K562 (cell line): ENCODE results near the gene SLC26A2. TPM values are rescaled to one million over a fixed set of nuclear protein-coding genes. Genes with fewer than 3 reads are reported as not detected.

Experiments used
- ATAC-seq: fragments of 200-7000 bp; cut with Tn5 transposase; 3 replicates; pipeline ENCODE4 v1.9.1; 2020; ENCODE audit warnings: moderate library complexity
- BruUV-seq: library from RNA; stranded (reverse); fragments of 400-500 nt; replicated peaks from 2 replicates; lab custom pipeline; 2021; lab: Mats Ljungman, UMichigan
- CTCF ChIA-PET: fragments of 300-600 bp; formaldehyde crosslinking; extraction: SDS; loops from one replicate; lab custom pipeline; 2021; ENCODE audit warnings: low intra/inter-chr PET ratio; lab: Yijun Ruan, JAX
- POLR2A ChIA-PET: fragments of 300-600, 350-650 bp; sonication (Branson Sonifier 250); formaldehyde crosslinking; extraction: SDS; loops from one replicate; lab custom pipeline; 2021; ENCODE audit warnings: antibody characterized with exemption, inconsistent platforms; lab: Yijun Ruan, JAX
- DNase-seq, 4 experiments: peaks; one replicate each; pipeline versions ENCODE4 v3.0.0 to v3.0.0-alpha.2; 2011 to 2018; ENCODE audit warnings: low spot score in 3 of 4, mixed read lengths in 3 of 4; ENCODE audit errors: extremely low read depth in 1 of 4
- FAIRE-seq: peaks from 2 replicates; lab custom pipeline; 2011; peaks lifted over from hg19 to GRCh38; lab: Jason Lieb, UNC
- H2AFZ ChIP-seq: 2 replicates; pipeline ENCODE4 v1.6.0; 2011; ENCODE audit warnings: low read depth, low read length, control low read depth, inconsistent platforms
- H3K27ac ChIP-seq: fragments of 200-600 bp; 3 replicates; pipeline ENCODE4 v1.8.0; 2011; ENCODE audit warnings: low read depth, mild to moderate bottlenecking, control low read depth, inconsistent platforms, low read length, moderate library complexity, mixed read lengths; ENCODE audit errors: extremely low read depth
- H3K27me3 ChIP-seq, 2 experiments: fragments of 300-600 bp in 1 of 2; 2 replicates in 1 of 2; 3 replicates in 1 of 2; pipeline versions ENCODE4 v1.6.0 to v1.8.0; 2011; ENCODE audit warnings: inconsistent platforms in 2 of 2, low read length in 2 of 2, mild to moderate bottlenecking in 1 of 2, mixed read lengths in 1 of 2, moderate library complexity in 1 of 2; ENCODE audit not compliant: control insufficient read depth in 2 of 2, insufficient read depth in 2 of 2
- H3K36me3 ChIP-seq: fragments of 300-600 bp; 3 replicates; pipeline ENCODE4 v1.8.0; 2011; ENCODE audit warnings: mild to moderate bottlenecking, low read length, inconsistent platforms; ENCODE audit not compliant: control insufficient read depth, insufficient read depth
- H3K4me1 ChIP-seq, 2 experiments: fragments of 200-600 bp in 1 of 2; replicated peaks in 1 of 2; 2 replicates in 1 of 2; 3 replicates in 1 of 2; pipeline versions ENCODE4 v1.5.1 to v1.8.0; 2011; ENCODE audit warnings: inconsistent platforms in 2 of 2, low read length in 2 of 2, mild to moderate bottlenecking in 1 of 2, mixed read lengths in 1 of 2, moderate library complexity in 1 of 2; ENCODE audit not compliant: control insufficient read depth in 2 of 2, insufficient read depth in 2 of 2
- H3K4me2 ChIP-seq: 2 replicates; pipeline ENCODE4 v1.6.1; 2011; ENCODE audit warnings: low read length, control low read depth, inconsistent platforms, mixed read lengths; ENCODE audit not compliant: insufficient read depth
- H3K4me3 ChIP-seq: fragments of 200-600 bp; sonication (generic), shearing (Covaris generic); 2 replicates; pipeline ENCODE4 v1.5.1; 2016; ENCODE audit warnings: control low read depth, inconsistent platforms
- H3K79me2 ChIP-seq: fragments of 200-600 bp; 3 replicates; pipeline ENCODE4 v1.8.0; 2011; ENCODE audit warnings: low read length, inconsistent platforms; ENCODE audit not compliant: control insufficient read depth, insufficient read depth
- H3K9ac ChIP-seq, 2 experiments: 2 replicates each; pipeline versions ENCODE4 v1.6.0 to v1.6.1; 2011; ENCODE audit warnings: low read depth in 2 of 2, low read length in 2 of 2, control low read depth in 1 of 2, inconsistent platforms in 1 of 2, mild to moderate bottlenecking in 1 of 2, mixed read lengths in 1 of 2; ENCODE audit not compliant: insufficient read depth in 1 of 2
- H3K9me1 ChIP-seq: one replicate; pipeline ENCODE4 v1.6.0; 2011; ENCODE audit warnings: inconsistent platforms, mild to moderate bottlenecking, low read length, moderate library complexity; ENCODE audit not compliant: control insufficient read depth, insufficient read depth
- H3K9me3 ChIP-seq: replicated peaks from 2 replicates; pipeline ENCODE4 v1.5.1; 2011; ENCODE audit warnings: low read depth, low read length, inconsistent platforms; ENCODE audit not compliant: control insufficient read depth, insufficient read depth
- H4K20me1 ChIP-seq: replicated peaks from 2 replicates; pipeline ENCODE4 v1.6.1; 2011; ENCODE audit warnings: low read length, inconsistent platforms, mixed read lengths; ENCODE audit not compliant: control insufficient read depth, insufficient read depth
- ATF4 ChIP-seq: fragments of 450-650 bp; formaldehyde crosslinking; IDR thresholded peaks from 2 replicates; pipeline ENCODE4 v1.4.0; 2022; ENCODE audit warnings: mild to moderate bottlenecking, moderate library complexity
- C11orf30 ChIP-seq: fragments of 450-650 bp; IDR thresholded peaks from 2 replicates; pipeline ENCODE4 v1.6.1; 2016; ENCODE audit warnings: low read depth, mild to moderate bottlenecking
- CEBPB ChIP-seq: fragments of 450-650 bp; IDR thresholded peaks from 2 replicates; pipeline ENCODE4 v1.6.1; 2016; ENCODE audit warnings: missing genetic modification characterization, missing compliant biosample characterization
- CGGBP1 ChIP-seq: fragments of 250-450 bp; sonication (Bioruptor Pico); IDR thresholded peaks from 2 replicates; pipeline ENCODE4 v1.9.0; 2021; ENCODE audit warnings: mild to moderate bottlenecking
- ELF1 ChIP-seq: fragments of 200-800 bp; sonication (Bioruptor generic); IDR thresholded peaks from 2 replicates; pipeline ENCODE4 v1.6.1; 2016; ENCODE audit warnings: missing genetic modification characterization, missing compliant biosample characterization
- KHSRP ChIP-seq: fragments of 450-650 bp; IDR thresholded peaks from 2 replicates; pipeline ENCODE4 v1.6.1; 2017
- MAFG ChIP-seq: fragments of 450-650 bp; conservative IDR thresholded peaks from 2 replicates; pipeline ENCODE4 v1.6.1; 2016; ENCODE audit warnings: missing genetic modification characterization, missing compliant biosample characterization
- PHTF2 ChIP-seq: fragments of 250-450 bp; sonication (Bioruptor Pico); IDR thresholded peaks from 2 replicates; pipeline ENCODE4 v1.5.0; 2021; ENCODE audit warnings: mild to moderate bottlenecking
- POLR3G ChIP-seq: IDR thresholded peaks from 2 replicates; pipeline ENCODE4 v1.6.1; 2011; ENCODE audit not compliant: insufficient read length, insufficient replicate concordance; ENCODE audit errors: extremely low read depth
- PYGO2 ChIP-seq: fragments of 450-650 bp; IDR thresholded peaks from 2 replicates; pipeline ENCODE4 v1.6.1; 2016; ENCODE audit warnings: mild to moderate bottlenecking, missing genetic modification characterization, moderate library complexity, missing compliant biosample characterization
- TAF15 ChIP-seq: fragments of 200-400 bp; formaldehyde crosslinking; IDR thresholded peaks from 2 replicates; pipeline ENCODE4 v1.6.1; 2017; ENCODE audit warnings: mild to moderate bottlenecking, low read depth, low read length, moderate library complexity
- ZBTB49 ChIP-seq: sonication (generic); formaldehyde crosslinking; IDR thresholded peaks from 2 replicates; pipeline ENCODE4 v1.8.0; 2022; ENCODE audit warnings: missing genetic modification reagents, mild to moderate bottlenecking, borderline replicate concordance
- ZC3H4 ChIP-seq: sonication (generic); formaldehyde crosslinking; IDR thresholded peaks from 2 replicates; pipeline ENCODE4 v1.9.0; 2021; ENCODE audit warnings: missing genetic modification reagents, borderline replicate concordance
- ZNF717 ChIP-seq: fragments of 250-450 bp; sonication (Bioruptor Pico); IDR thresholded peaks from 2 replicates; pipeline ENCODE4 v1.5.0; 2021
- WGBS: fragments of 100-300 bp; shearing (Covaris generic); methylation state at CpG from one replicate; pipeline ENCODE4 v1.1.6; 2016; ENCODE audit warnings: low coverage, mixed read lengths; ENCODE audit not compliant: insufficient coverage; ENCODE audit errors: missing lambda C conversion rate; 5-methylcytosine and 5-hydroxymethylcytosine counted together
- in situ Hi-C: fragments of 300-500 bp; cut with MboI; formaldehyde crosslinking; loops from 4 replicates; pipeline ENCODE4 v1.15.0; 2018; ENCODE audit warnings: inconsistent platforms, mixed read lengths
- intact Hi-C: fragments of 100-400 bp; cut with micrococcal nuclease; formaldehyde crosslinking; loops from 2 replicates; pipeline ENCODE4 v1.14.2; 2022
- polyA plus RNA-seq, 8 experiments: library from polyadenylated mRNA; depleted of rRNA in 4 of 8; stranded (reverse) in 5 of 8; unstranded in 3 of 8; fragments of >200 nt; fragmentation: Nextera tagmentation in 2 of 8; fragmentation: Illumina TruSeq in 1 of 8; extraction: Ambion mirVana in 2 of 8; extraction: Trizol in 1 of 8; gene quantifications; 2 replicates each; pipeline versions ENCODE4 v1.2.1 to v1.2.3, GENCODE V29; 2011 to 2014; ENCODE audit warnings: inconsistent platforms in 1 of 8, missing spikeins in 1 of 8
- total RNA-seq, 7 experiments: library from RNA; depleted of rRNA in 6 of 7; stranded (reverse); fragments of >200 nt in 6 of 7; fragmentation: Illumina TruSeq in 2 of 7; extraction: Trizol in 2 of 7; gene quantifications; 2 replicates each; pipeline versions ENCODE4 v1.2.1 to v1.2.3, GENCODE V29; 2011 to 2021; ENCODE audit warnings: low replicate concordance in 1 of 7

SLC26A2 gene
- total and polyA plus RNA-seq, 9 of the 15 experiments (the other 6 are each of a cell fraction or from before 2014, with no cell fraction given): 1.1 to 6.3 (median 3.6) TPM

DNA sequence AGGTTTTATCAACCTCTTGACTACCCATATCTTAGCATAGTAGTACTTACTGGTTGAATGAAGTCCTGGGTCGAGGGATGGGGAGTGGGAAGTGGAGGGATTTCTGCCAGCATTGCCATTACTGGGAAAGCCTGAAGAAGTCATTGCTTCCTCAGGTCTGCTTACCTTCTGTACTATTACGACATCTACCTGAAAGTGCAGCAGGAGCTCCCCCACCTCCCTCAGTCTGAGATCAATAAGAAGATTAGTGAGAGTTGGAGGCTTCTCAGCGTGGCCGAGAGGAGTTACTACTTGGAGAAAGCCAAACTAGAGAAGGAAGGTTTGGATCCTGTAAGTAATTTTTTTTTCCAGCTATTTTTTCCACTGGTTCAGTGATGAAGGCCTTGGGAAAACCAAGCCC lies 45.8 kb downstream of the SLC26A2 start:
- Histone ChIP-seq H3K9me1 (no peaks in the 10 kb centered on the region), H3K9ac (no peak overlapping the region)
- no peak for FAIRE-seq
- TF ChIP-seq ELF1 (no peak), CEBPB (tag) (peak; percentile 25; the same call in 1 of the 2 replicates), PHTF2 (CRISPR knock-in tag) (no peak)
- TF ChIP-seq, all 486 proteins: peak for 1
- Histone ChIP-seq H3K4me1 (peaks cover 0 to 17% of the 10 kb centered on the region in 2 experiments; a peak in 3 of 5 replicates), H3K27me3 (no peaks in the 10 kb centered on the region), H3K79me2 (peaks cover 55% of the 10 kb centered on the region), H3K27ac (no peak overlapping the region), H3K4me2 (no peak overlapping the region), H3K4me3 (no peak overlapping the region), H3K36me3 (peaks cover 89% of the 10 kb centered on the region), H4K20me1 (peaks cover 19% of the 10 kb centered on the region; the same call in 1 of the 2 replicates), H3K9me3 (no peaks in the 10 kb centered on the region), H2AFZ (no peak overlapping the region)
- ATAC-seq (no peak), DNase-seq (no peak)
- intact Hi-C loops: no loop called here
- WGBS: 74% methylated on average over 4 of the region's 4 CpGs
- ChIA-PET POLR2A (interaction anchor here (0.7 to 1.2 kb wide), 3 partner anchors 16 to 46 kb away, joined by 3 to 4 read pairs (median 3); no protein-coding TSS in a partner anchor), CTCF (no interaction called here)
- in situ Hi-C loops: no loop called here
- no TSS peak for BruUV-seq

- H3K27ac ChIP-seq: no peak overlapping the region
- peaks cover 15% of the 10 kb centered on the region; the same call in 1 of the 2 replicates for H4K20me1 ChIP-seq
- DNase-seq (no peak), ATAC-seq (no peak), FAIRE-seq (no peak)
- H3K79me2 ChIP-seq: peaks cover 48% of the 10 kb centered on the region
- peaks cover 0 to 16% of the 10 kb centered on the region in 2 experiments; a peak in 3 of 5 replicates for H3K4me1 ChIP-seq
- ChIA-PET CTCF (no interaction called here), POLR2A (interaction anchor here (0.8 to 1.2 kb wide), 2 partner anchors 15 to 19 kb away, joined by 3 to 4 read pairs; no protein-coding TSS in a partner anchor)
- no peak overlapping the region for H3K4me3 ChIP-seq
- peaks cover 95% of the 10 kb centered on the region for H3K36me3 ChIP-seq
- no peaks in the 10 kb centered on the region for H3K27me3 ChIP-seq
- no peak overlapping the region for H2AFZ ChIP-seq
- no peak overlapping the region for H3K9ac ChIP-seq
- H3K4me2 ChIP-seq: no peak overlapping the region
- H3K9me3 ChIP-seq: no peaks in the 10 kb centered on the region
- in situ Hi-C loops (no loop called here), intact Hi-C loops (no loop called here)
- BruUV-seq: no TSS peak
- no peaks in the 10 kb centered on the region for H3K9me1 ChIP-seq
- TF ChIP-seq PYGO2 (tag) (no peak), ATF4 (CRISPR knock-in tag) (no peak), CGGBP1 (CRISPR knock-in tag) (no peak), ZC3H4 (CRISPR knock-in tag) (no peak), TAF15 (no peak), ZNF717 (CRISPR knock-in tag) (no peak), MAFG (tag) (peak; percentile 41; the same call in 1 of the 2 replicates), KHSRP (no peak), ZBTB49 (CRISPR knock-in tag) (no peak), POLR3G (no peak), C11orf30 (peak; percentile 60)
Observed at GRCh38 chr5:150007050-150007449, 46.5 kb downstream of the SLC26A2 start.
